HepG2 (cell line): ENCODE results near the gene CCDC117. TPM values are rescaled to one million over a fixed set of nuclear protein-coding genes. Genes with fewer than 3 reads are reported as not detected.

ENCODE experiments used
- CBX1 ChIP-seq: IDR thresholded peaks from one replicate; pipeline ENCODE4 v1.6.1; 2016; ENCODE audit warnings: antibody characterized with exemption, low read depth
- CBX5 ChIP-seq: sonication (generic); formaldehyde crosslinking; IDR thresholded peaks from 2 replicates; pipeline ENCODE4 v1.4.0; 2020; ENCODE audit warnings: missing genetic modification reagents, borderline replicate concordance
- FOXP1 ChIP-seq, 2 experiments: fragments of 450-650 bp in 1 of 2; IDR thresholded peaks; 2 replicates each; pipeline ENCODE4 v1.6.1; 2017 to 2018; ENCODE audit warnings: antibody characterized with exemption in 1 of 2
- JUN ChIP-seq: sonication (generic); formaldehyde crosslinking; IDR thresholded peaks from 2 replicates; pipeline ENCODE4 v1.4.0; 2020; ENCODE audit warnings: mild to moderate bottlenecking, missing genetic modification reagents
- KDM5A ChIP-seq: fragments of 200-600 bp; sonication (generic); IDR thresholded peaks from 2 replicates; pipeline ENCODE4 v1.7.0; 2018; ENCODE audit warnings: antibody characterized with exemption, mild to moderate bottlenecking, low read length, borderline replicate concordance
- KLF11 ChIP-seq: IDR thresholded peaks from 2 replicates; pipeline ENCODE4 v1.6.1; 2016; ENCODE audit warnings: missing compliant biosample characterization
- KMT2B ChIP-seq: IDR thresholded peaks from 2 replicates; pipeline ENCODE4 v1.6.1; 2016; ENCODE audit warnings: missing genetic modification reagents, missing compliant biosample characterization
- MBNL3 ChIP-seq: fragments of 250-450 bp; sonication (Bioruptor Pico); conservative IDR thresholded peaks from 2 replicates; pipeline ENCODE4 v1.8.0; 2022; ENCODE audit warnings: mild to moderate bottlenecking, inconsistent platforms
- PAWR ChIP-seq: sonication (generic); formaldehyde crosslinking; IDR thresholded peaks from 2 replicates; pipeline ENCODE4 v1.4.0; 2020; ENCODE audit warnings: missing genetic modification reagents, mild to moderate bottlenecking, borderline replicate concordance
- RARG ChIP-seq: sonication (generic); formaldehyde crosslinking; IDR thresholded peaks from 2 replicates; pipeline ENCODE4 v1.4.0; 2020; ENCODE audit warnings: low read depth, mild to moderate bottlenecking, missing genetic modification reagents
- RORA ChIP-seq: sonication (generic); formaldehyde crosslinking; IDR thresholded peaks from 2 replicates; pipeline ENCODE4 v1.5.0; 2020; ENCODE audit warnings: mild to moderate bottlenecking, missing genetic modification reagents, moderate library complexity
- SETDB1 ChIP-seq: sonication (generic); formaldehyde crosslinking; IDR thresholded peaks from 2 replicates; pipeline ENCODE4 v1.5.1; 2020; ENCODE audit warnings: missing genetic modification reagents, mild to moderate bottlenecking, borderline replicate concordance
- TFDP2 ChIP-seq: sonication (generic); formaldehyde crosslinking; IDR thresholded peaks from 2 replicates; pipeline ENCODE4 v1.4.0; 2020; ENCODE audit warnings: missing genetic modification reagents
- TP53 ChIP-seq: sonication (generic); formaldehyde crosslinking; conservative IDR thresholded peaks from 2 replicates; pipeline ENCODE4 v1.4.0; 2020; ENCODE audit warnings: missing genetic modification reagents
- YEATS4 ChIP-seq: sonication (generic); formaldehyde crosslinking; IDR thresholded peaks from 2 replicates; pipeline ENCODE4 v1.4.0; 2020; ENCODE audit warnings: missing genetic modification reagents, borderline replicate concordance
- ZBTB7B ChIP-seq: sonication (generic); formaldehyde crosslinking; IDR thresholded peaks from 2 replicates; pipeline ENCODE4 v1.4.0; 2020; ENCODE audit warnings: missing genetic modification reagents
- ZNF383 ChIP-seq: sonication (generic); formaldehyde crosslinking; IDR thresholded peaks from 2 replicates; pipeline ENCODE4 v1.4.0; 2020; ENCODE audit warnings: missing genetic modification reagents, mild to moderate bottlenecking, borderline replicate concordance
- ZNF687 ChIP-seq: sonication (generic); formaldehyde crosslinking; IDR thresholded peaks from 2 replicates; pipeline ENCODE4 v1.5.1; 2020; ENCODE audit warnings: mild to moderate bottlenecking, missing genetic modification reagents, moderate library complexity
- ZNF761 ChIP-seq: sonication (generic); formaldehyde crosslinking; conservative IDR thresholded peaks from 2 replicates; pipeline ENCODE4 v1.4.0; 2020; ENCODE audit warnings: mild to moderate bottlenecking, missing genetic modification reagents
- ZNF777 ChIP-seq: sonication (generic); formaldehyde crosslinking; IDR thresholded peaks from 2 replicates; pipeline ENCODE4 v1.4.0; 2020; ENCODE audit warnings: missing genetic modification reagents
- ZNF788 ChIP-seq: sonication (generic); formaldehyde crosslinking; IDR thresholded peaks from 2 replicates; pipeline ENCODE4 v1.5.0; 2020; ENCODE audit warnings: mild to moderate bottlenecking, missing genetic modification reagents, borderline replicate concordance
- ZSCAN31 ChIP-seq: sonication (generic); formaldehyde crosslinking; IDR thresholded peaks from 2 replicates; pipeline ENCODE4 v1.5.0; 2020; ENCODE audit warnings: low read depth, mild to moderate bottlenecking, missing genetic modification reagents
- polyA plus RNA-seq, 8 experiments: library from polyadenylated mRNA; depleted of rRNA in 3 of 8; stranded (reverse) in 7 of 8; unstranded in 1 of 8; fragments of >200 nt; fragmentation: Illumina TruSeq in 4 of 8; extraction: Trizol in 4 of 8; gene quantifications; 2 replicates each; pipeline versions ENCODE4 v1.2.1 to v1.2.3, GENCODE V29; 2011 to 2016; ENCODE audit warnings: low read depth in 4 of 8, missing spikeins in 1 of 8, mixed read lengths in 1 of 8; ENCODE audit not compliant: insufficient read depth in 1 of 8
- total RNA-seq, 5 experiments: library from RNA; depleted of rRNA; stranded (reverse); fragments of >200 nt; fragmentation: Illumina TruSeq; extraction: Trizol; gene quantifications; 2 replicates each; pipeline ENCODE4 v1.2.3, GENCODE V29; 2016; ENCODE audit warnings: low read depth in 1 of 5
- TF ChIP-seq, protein P1 (sequence below): sonication (generic); formaldehyde crosslinking; IDR thresholded peaks from 2 replicates; pipeline ENCODE4 v1.4.0; 2020; ENCODE audit warnings: missing genetic modification reagents

The CCDC117 gene
- total and polyA plus RNA-seq, 2 of the 13 experiments (the other 11 are each of a cell fraction or from before 2014, with no cell fraction given), result 12.6 to 34.2 TPM

DNA sequence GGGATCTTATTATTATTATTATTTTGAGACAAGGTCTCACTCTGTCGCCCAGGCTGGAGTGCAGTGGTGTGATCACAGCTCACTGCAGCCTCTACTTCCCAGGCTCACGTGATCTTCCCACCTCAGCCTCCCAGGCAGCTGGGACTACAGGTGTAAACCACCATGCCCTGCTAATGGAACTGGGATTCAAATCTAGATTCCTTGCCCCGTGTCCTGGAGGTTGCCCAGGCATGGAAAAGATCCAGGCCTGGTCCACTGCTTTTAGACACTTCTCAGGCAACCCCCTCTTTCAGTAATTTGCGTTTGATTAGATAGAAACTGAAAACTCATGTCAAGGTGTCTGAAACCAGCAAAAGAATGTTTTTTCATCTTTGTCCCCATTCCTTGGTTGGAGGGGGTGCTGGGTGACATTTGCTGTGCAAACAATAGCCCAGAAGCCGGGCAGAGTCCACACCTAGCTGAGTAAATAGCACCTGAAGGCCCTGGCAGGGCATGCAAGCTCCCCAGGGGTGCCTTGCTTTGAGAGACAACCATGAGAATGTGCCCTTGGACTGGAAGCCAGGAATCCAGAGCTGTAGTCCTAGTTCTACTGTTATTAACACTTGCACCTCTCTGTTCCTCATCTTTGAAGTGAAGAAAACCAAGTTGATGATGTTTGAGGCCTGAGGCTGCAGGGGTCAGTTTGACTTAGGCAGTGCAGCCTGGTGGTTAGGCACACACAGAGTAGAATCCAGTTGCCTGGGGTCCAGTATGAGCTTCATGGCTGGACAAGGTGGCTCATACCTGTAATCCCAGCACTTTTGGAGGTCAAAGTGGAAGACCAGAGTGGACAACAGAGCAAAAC is 47.0 kb downstream of the CCDC117 start (continued):
- TF ChIP-seq SETDB1 (CRISPR knock-in tag), result no peak
- TF ChIP-seq FOXP1 (IDR thresholded peaks at IDR 0.05), result no peak
- TF ChIP-seq FOXP1 (CRISPR knock-in tag; IDR thresholded peaks at IDR 0.05), result peak; percentile 69
- no peak; the same call in 1 of the 2 replicates for TF ChIP-seq CBX5 (CRISPR knock-in tag)
- peak; percentile 62; the same call in 1 of the 2 replicates for TF ChIP-seq ZSCAN31 (CRISPR knock-in tag)
- TF ChIP-seq RORA (CRISPR knock-in tag), result no peak
- 0 out of 2 replicates have a peak, but pooled peaks have one; percentile 37 for TF ChIP-seq ZNF761 (CRISPR knock-in tag)
- TF ChIP-seq, protein P1, sequence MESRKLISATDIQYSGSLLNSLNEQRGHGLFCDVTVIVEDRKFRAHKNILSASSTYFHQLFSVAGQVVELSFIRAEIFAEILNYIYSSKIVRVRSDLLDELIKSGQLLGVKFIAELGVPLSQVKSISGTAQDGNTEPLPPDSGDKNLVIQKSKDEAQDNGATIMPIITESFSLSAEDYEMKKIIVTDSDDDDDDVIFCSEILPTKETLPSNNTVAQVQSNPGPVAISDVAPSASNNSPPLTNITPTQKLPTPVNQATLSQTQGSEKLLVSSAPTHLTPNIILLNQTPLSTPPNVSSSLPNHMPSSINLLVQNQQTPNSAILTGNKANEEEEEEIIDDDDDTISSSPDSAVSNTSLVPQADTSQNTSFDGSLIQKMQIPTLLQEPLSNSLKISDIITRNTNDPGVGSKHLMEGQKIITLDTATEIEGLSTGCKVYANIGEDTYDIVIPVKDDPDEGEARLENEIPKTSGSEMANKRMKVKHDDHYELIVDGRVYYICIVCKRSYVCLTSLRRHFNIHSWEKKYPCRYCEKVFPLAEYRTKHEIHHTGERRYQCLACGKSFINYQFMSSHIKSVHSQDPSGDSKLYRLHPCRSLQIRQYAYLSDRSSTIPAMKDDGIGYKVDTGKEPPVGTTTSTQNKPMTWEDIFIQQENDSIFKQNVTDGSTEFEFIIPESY, result peak; percentile 21; the same call in 1 of the 2 replicates
- no peak for TF ChIP-seq KMT2B (CRISPR knock-in tag)
- TF ChIP-seq ZNF777, result no peak
- TF ChIP-seq CBX1, result no peak
- TF ChIP-seq KDM5A, result no peak
- peak; percentile 2; the same call in 1 of the 2 replicates for TF ChIP-seq ZNF788 (CRISPR knock-in tag)
- TF ChIP-seq ZBTB7B (CRISPR knock-in tag), result peak; percentile 84; the same call in 1 of the 2 replicates
- no peak for TF ChIP-seq RARG (CRISPR knock-in tag)
- 0 out of 2 replicates have a peak, but pooled peaks have one; percentile 29 for TF ChIP-seq YEATS4 (CRISPR knock-in tag)
- no peak for TF ChIP-seq TFDP2 (CRISPR knock-in tag)
- TF ChIP-seq PAWR (CRISPR knock-in tag), result 0 out of 2 replicates have a peak, but pooled peaks have one; percentile 44
- no peak for TF ChIP-seq ZNF383 (CRISPR knock-in tag)
- TF ChIP-seq KLF11 (CRISPR knock-in tag), result peak; percentile 18; the same call in 1 of the 2 replicates
- TF ChIP-seq TP53 (CRISPR knock-in tag), result 0 out of 2 replicates have a peak, but pooled peaks have one; percentile 48
- no peak for TF ChIP-seq JUN (CRISPR knock-in tag)
- TF ChIP-seq ZNF687 (CRISPR knock-in tag), result peak; percentile 65
- TF ChIP-seq MBNL3 (CRISPR knock-in tag), result no peak
